Endodermal cell (in vitro differentiated cells): ENCODE results near the gene ZNF213. TPM values are rescaled to one million over a fixed set of nuclear protein-coding genes. Genes with fewer than 3 reads are reported as not detected.

Experiments
- DNase-seq: peaks from one replicate; pipeline ENCODE4 v3.0.0-alpha.2; 2017
- H3K27ac ChIP-seq: 2 replicates; pipeline ENCODE4 v1.5.1; 2013; ENCODE audit warnings: mild to moderate bottlenecking, low read depth, low read length, moderate library complexity
- H3K27me3 ChIP-seq: 2 replicates; pipeline ENCODE4 v1.6.1; 2013; ENCODE audit warnings: mild to moderate bottlenecking, low read length, moderate library complexity; ENCODE audit not compliant: insufficient read depth, control insufficient read depth, poor library complexity, severe bottlenecking
- H3K36me3 ChIP-seq: 2 replicates; pipeline ENCODE4 v1.7.0; 2013; ENCODE audit warnings: mild to moderate bottlenecking, low read length, moderate library complexity; ENCODE audit not compliant: control insufficient read depth, insufficient read depth
- H3K4me1 ChIP-seq: one replicate; pipeline ENCODE4 v1.7.0; 2013; ENCODE audit warnings: low read length; ENCODE audit not compliant: control insufficient read depth, insufficient read depth
- H3K4me3 ChIP-seq: 2 replicates; pipeline ENCODE4 v1.5.1; 2013; ENCODE audit warnings: mild to moderate bottlenecking, low read length, moderate library complexity
- H3K9ac ChIP-seq: 2 replicates; pipeline ENCODE4 v1.6.1; 2013; ENCODE audit warnings: mild to moderate bottlenecking, low read length, moderate library complexity; ENCODE audit not compliant: poor library complexity, severe bottlenecking; ENCODE audit errors: extremely low read depth
- H3K9me3 ChIP-seq: 2 replicates; pipeline ENCODE4 v1.6.1; 2013; ENCODE audit warnings: mild to moderate bottlenecking, low read length, moderate library complexity; ENCODE audit not compliant: control insufficient read depth
- H3K27ac Mint-ChIP-seq: 2 replicates; pipeline ENCODE4 v1.8.0; 2020; ENCODE audit warnings: mixed read lengths
- H3K27me3 Mint-ChIP-seq: 2 replicates; pipeline ENCODE4 v1.8.0; 2021; ENCODE audit warnings: mild to moderate bottlenecking, mixed read lengths; ENCODE audit not compliant: insufficient read depth
- H3K36me3 Mint-ChIP-seq: 2 replicates; pipeline ENCODE4 v1.8.0; 2020; ENCODE audit warnings: low read depth, mixed read lengths
- H3K4me1 Mint-ChIP-seq: 2 replicates; pipeline ENCODE4 v1.8.0; 2020; ENCODE audit warnings: mixed read lengths
- H3K4me3 Mint-ChIP-seq: 2 replicates; pipeline ENCODE4 v1.8.0; 2020; ENCODE audit warnings: mild to moderate bottlenecking, moderate library complexity, mixed read lengths
- H3K9me3 Mint-ChIP-seq: 2 replicates; pipeline ENCODE4 v1.8.0; 2020; ENCODE audit warnings: mild to moderate bottlenecking, mixed read lengths
- CTCF ChIP-seq: fragments of 200-600 bp; sonication (generic); conservative IDR thresholded peaks from 2 replicates; pipeline ENCODE4 v1.5.0; 2021; ENCODE audit warnings: antibody characterized with exemption, mild to moderate bottlenecking
- WGBS, 2 experiments: methylation state at CpG; one replicate each; pipeline versions ENCODE4 v1.1.5 to v1.1.7; 2013; ENCODE audit warnings: missing lambda C conversion rate in 2 of 2, mixed read lengths in 1 of 2; ENCODE audit not compliant: insufficient coverage in 1 of 2, insufficient read length in 1 of 2; 5-methylcytosine and 5-hydroxymethylcytosine counted together
- total RNA-seq, 2 donors: library from RNA; stranded (reverse); fragmentation: NEBNext Ultra II Directional in 1 of 2; extraction: Animal tissue kit (Norgen Biotek cat#: 25700) in 1 of 2; gene quantifications; 2 replicates in 1 of 2; 3 replicates in 1 of 2; pipeline ENCODE4 v1.2.1, GENCODE V29; 2021

ZNF213 gene
- total RNA-seq, 2 donors from 2014 or later: 5.1 to 6.3 TPM

DNA sequence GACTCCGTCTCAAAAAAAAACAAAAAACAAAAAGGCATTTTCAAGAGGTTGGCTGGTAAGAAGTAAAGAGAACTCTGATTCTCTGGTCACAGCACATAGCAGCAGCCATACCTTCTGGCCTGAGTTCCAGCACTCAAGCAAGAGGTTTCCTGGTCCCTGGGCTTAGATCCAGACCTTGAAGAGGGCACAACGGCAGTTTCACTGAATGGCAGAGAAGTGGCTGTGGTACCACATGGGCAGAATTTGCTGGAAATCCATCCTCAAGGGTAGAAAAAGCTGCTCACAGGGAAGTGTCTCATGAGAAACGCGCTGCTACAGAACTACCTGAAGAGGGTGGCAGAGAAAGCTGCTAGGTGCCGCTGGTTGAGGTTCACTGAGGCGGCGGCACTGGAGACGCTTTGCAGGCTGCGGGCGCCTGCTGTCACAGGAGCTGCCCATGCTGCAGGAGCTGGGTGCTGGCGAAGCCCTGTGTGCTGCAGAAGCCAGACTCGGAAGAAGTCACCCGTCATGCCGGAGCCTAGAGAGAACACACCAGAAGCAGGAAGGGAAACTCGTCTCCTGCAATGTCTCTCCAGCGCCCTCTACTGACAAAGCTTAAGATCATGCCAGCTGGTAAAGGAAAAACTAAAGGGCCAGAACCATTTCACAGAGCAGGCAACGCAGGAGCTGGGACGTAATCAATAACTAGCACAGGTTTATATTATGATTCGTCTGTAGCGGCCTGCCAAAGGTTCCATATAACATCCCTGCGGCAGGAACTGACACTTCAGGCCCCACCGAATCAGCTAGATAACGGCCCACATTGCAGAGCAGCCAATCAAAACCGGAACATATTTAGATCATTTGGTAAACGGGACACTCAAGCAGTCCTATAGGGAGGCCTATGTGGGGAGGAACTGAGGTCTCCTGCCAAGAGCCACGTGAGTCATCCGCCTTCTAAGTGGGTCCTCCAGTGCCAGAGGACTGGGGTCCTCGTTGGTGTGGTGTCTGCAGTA lies 5.4 kb upstream of the ZNF213 start:
- Histone ChIP-seq H3K4me3 (peak overlapping the region; percentile 61), H3K27me3 (no peaks in the 10 kb centered on the region), H3K27ac (no peak overlapping the region), H3K4me1 (no peaks in the 10 kb centered on the region), H3K9me3 (no peaks in the 10 kb centered on the region), H3K9ac (no peak overlapping the region), H3K36me3 (peaks cover 48% of the 10 kb centered on the region)
- H3K9me3 Mint-ChIP-seq: no peaks in the 10 kb centered on the region
- peak; percentile 91 for DNase-seq
- H3K36me3 Mint-ChIP-seq: peaks cover 41% of the 10 kb centered on the region
- no peaks in the 10 kb centered on the region for H3K27me3 Mint-ChIP-seq
- 57 to 66% methylated on average over 27 to 28 of the region's 28 CpGs for WGBS, 2 experiments
- peaks cover 10% of the 10 kb centered on the region for H3K4me1 Mint-ChIP-seq
- TF ChIP-seq CTCF: peak; percentile 96
- H3K27ac Mint-ChIP-seq: peak overlapping the region; percentile 80
- H3K4me3 Mint-ChIP-seq: peak overlapping the region; percentile 35

- no peaks in the 10 kb centered on the region for H3K27me3 Mint-ChIP-seq
- H3K9me3 Mint-ChIP-seq: no peaks in the 10 kb centered on the region
- no peak overlapping the region for H3K4me3 Mint-ChIP-seq
- Histone ChIP-seq H3K4me1 (no peaks in the 10 kb centered on the region), H3K27me3 (no peaks in the 10 kb centered on the region), H3K36me3 (peaks cover 36% of the 10 kb centered on the region), H3K27ac (no peak overlapping the region), H3K9ac (no peak overlapping the region), H3K4me3 (no peak overlapping the region), H3K9me3 (no peaks in the 10 kb centered on the region)
- peaks cover 11% of the 10 kb centered on the region for H3K4me1 Mint-ChIP-seq
- peaks cover 40% of the 10 kb centered on the region for H3K36me3 Mint-ChIP-seq
- 85 to 90% methylated on average over 8 to 12 of the region's 12 CpGs for WGBS, 2 experiments
- TF ChIP-seq CTCF: peak; percentile 82
- H3K27ac Mint-ChIP-seq: peak overlapping the region; percentile 81
- peak; percentile 90 for DNase-seq
Measured at GRCh38 chr16:3131755-3132377, 3.0 kb upstream of the ZNF213 start.

GRCh38 chr16:3133844-3134243 lies 985 bp upstream of the ZNF213 start:
- peaks cover 8% of the 10 kb centered on the region for H3K4me1 Mint-ChIP-seq
- no peaks in the 10 kb centered on the region for H3K27me3 Mint-ChIP-seq
- peak overlapping the region; percentile 93 for H3K4me3 Mint-ChIP-seq
- 19 to 39% methylated on average over 5 to 7 of the region's 7 CpGs for WGBS, 2 experiments
- H3K9me3 ChIP-seq: no peaks in the 10 kb centered on the region
- peak overlapping the region; percentile 96 for H3K9ac ChIP-seq
- H3K27ac Mint-ChIP-seq: peak overlapping the region; percentile 99
- no peaks in the 10 kb centered on the region for H3K9me3 Mint-ChIP-seq
- H3K27ac ChIP-seq: no peak overlapping the region
- no peaks in the 10 kb centered on the region for H3K27me3 ChIP-seq
- H3K36me3 ChIP-seq: peaks cover 18% of the 10 kb centered on the region
- no peak for DNase-seq
- no peaks in the 10 kb centered on the region for H3K4me1 ChIP-seq
- TF ChIP-seq CTCF: no peak
- H3K36me3 Mint-ChIP-seq: peaks cover 28% of the 10 kb centered on the region
- peak overlapping the region; percentile 88 for H3K4me3 ChIP-seq
